ENCODE data around the gene SYNGR3. TPM values are rescaled to one million over a fixed set of nuclear protein-coding genes. Genes with fewer than 3 reads are reported as not detected.

Gene SYNGR3
- total and polyA plus RNA-seq, 2 experiments from 2014 or later, result 21.8 to 27.2 TPM

GRCh38 chr16:1968146-1968953, 21.4 kb upstream of the SYNGR3 start:
- no peak overlapping the region for H3K4me3 ChIP-seq
- TF ChIP-seq, protein P1, sequence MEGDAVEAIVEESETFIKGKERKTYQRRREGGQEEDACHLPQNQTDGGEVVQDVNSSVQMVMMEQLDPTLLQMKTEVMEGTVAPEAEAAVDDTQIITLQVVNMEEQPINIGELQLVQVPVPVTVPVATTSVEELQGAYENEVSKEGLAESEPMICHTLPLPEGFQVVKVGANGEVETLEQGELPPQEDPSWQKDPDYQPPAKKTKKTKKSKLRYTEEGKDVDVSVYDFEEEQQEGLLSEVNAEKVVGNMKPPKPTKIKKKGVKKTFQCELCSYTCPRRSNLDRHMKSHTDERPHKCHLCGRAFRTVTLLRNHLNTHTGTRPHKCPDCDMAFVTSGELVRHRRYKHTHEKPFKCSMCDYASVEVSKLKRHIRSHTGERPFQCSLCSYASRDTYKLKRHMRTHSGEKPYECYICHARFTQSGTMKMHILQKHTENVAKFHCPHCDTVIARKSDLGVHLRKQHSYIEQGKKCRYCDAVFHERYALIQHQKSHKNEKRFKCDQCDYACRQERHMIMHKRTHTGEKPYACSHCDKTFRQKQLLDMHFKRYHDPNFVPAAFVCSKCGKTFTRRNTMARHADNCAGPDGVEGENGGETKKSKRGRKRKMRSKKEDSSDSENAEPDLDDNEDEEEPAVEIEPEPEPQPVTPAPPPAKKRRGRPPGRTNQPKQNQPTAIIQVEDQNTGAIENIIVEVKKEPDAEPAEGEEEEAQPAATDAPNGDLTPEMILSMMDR (IDR thresholded peaks at IDR 0.05; ENCODE audit: low read depth, low read length), result no peak

DNA sequence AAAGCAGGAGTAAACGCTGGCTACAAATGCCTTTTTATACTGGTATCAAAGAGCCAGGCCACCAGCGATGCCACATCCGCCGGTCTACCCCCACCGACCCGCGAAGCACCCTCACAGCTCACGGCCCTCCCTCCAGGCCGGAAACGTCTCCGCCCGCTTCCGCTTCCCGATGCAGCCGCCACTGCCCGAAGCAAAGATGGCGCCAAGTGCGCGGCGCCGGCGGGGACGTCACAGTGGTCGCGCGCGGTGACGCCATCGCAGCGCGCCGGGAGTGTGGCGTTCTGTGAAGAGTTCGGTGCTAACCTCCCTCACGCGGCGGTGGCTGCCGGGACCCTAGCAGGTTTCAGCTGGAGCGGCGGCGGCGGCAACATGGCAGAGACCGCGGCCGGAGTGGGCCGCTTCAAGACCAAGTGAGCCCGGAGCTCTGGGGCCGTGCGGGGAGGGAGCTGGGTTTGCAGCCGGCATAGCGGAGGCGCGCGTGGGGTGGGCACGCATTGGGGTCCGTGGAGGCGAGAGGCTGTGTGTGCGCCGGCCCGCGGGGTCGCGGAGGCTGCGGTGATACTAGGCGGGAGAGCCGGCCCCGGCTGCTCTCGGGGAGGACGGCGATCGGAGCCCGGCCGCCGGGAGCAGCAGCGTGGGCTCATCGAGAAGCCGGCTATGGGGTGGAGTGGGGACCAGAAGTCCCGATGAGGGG, 17.8 kb upstream of the SYNGR3 start, which contains the start of gene TBL3:
TSS of gene TBL3 (plus strand) at position 258 of the 694 bp plus-strand sequence. CDS start at position 370, 112 bp downstream.
- TF ChIP-seq, protein P1 (IDR thresholded peaks at IDR 0.05; ENCODE audit: low read depth, low read length), result no peak
- peaks cover 11% of the 10 kb centered on the region for H3K36me3 ChIP-seq
- no peaks in the 10 kb centered on the region for H3K9me3 ChIP-seq (ENCODE audit: low read depth)
- peaks cover 5% of the 10 kb centered on the region for H3K4me1 ChIP-seq (ENCODE audit: low read depth)
- H3K27me3 ChIP-seq, result no peaks in the 10 kb centered on the region
- DNase-seq (ENCODE audit: low read depth in 1 of 2, low spot score in 1 of 2), result peak; percentile 93 to 97
- peak within 1 kb of the TSS; percentile 78 for H3K4me3 ChIP-seq
- H3K27ac ChIP-seq, result peak within 1 kb of the TSS; percentile 70

More at GRCh38 chr16:1968146-1968953, 21.4 kb upstream of the SYNGR3 start:
- H3K36me3 ChIP-seq, result no peaks in the 10 kb centered on the region
- peaks cover 13% of the 10 kb centered on the region for H3K4me1 ChIP-seq (ENCODE audit: low read depth)
- no peak for DNase-seq (ENCODE audit: low read depth in 1 of 2, low spot score in 1 of 2)
- no peaks in the 10 kb centered on the region for H3K27me3 ChIP-seq
- no peaks in the 10 kb centered on the region for H3K9me3 ChIP-seq (ENCODE audit: low read depth)
- no peak overlapping the region for H3K27ac ChIP-seq

DNA sequence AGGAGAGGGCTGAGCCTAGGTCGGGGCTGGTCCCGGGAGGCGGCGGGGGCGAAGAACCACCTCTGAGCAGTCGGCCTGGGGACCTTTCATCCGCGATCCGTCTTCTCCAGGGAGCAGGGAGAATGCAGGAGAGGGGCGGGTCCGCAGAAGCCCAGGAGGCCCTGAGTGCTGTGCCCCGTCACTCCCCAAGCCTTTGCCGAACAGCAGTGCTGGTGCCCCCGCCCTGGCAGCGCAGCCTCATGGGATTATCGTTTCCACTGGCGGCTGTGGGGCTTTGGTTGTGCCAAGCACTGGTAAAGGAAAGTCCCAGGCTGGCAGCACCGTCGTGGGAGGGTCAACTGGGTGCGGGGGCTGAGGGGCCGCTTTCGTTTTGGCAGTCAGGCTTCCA, 17.3 kb upstream of the SYNGR3 start:
- DNase-seq (ENCODE audit: low read depth in 1 of 2, low spot score in 1 of 2), result no peak

GRCh38 chr16:1973461-1974156, 16.2 kb upstream of the SYNGR3 start:
- TF ChIP-seq, protein P1 (IDR thresholded peaks at IDR 0.05; ENCODE audit: low read depth, low read length), result no peak
- Histone ChIP-seq H3K36me3 (peaks cover 15% of the 10 kb centered on the region), H3K27ac (no peak overlapping the region), H3K9me3 (ENCODE audit: low read depth) (no peaks in the 10 kb centered on the region), H3K4me3 (no peak overlapping the region), H3K27me3 (peaks cover 9% of the 10 kb centered on the region), H3K4me1 (ENCODE audit: low read depth) (peaks cover 5% of the 10 kb centered on the region)
- no peak for DNase-seq (ENCODE audit: low read depth in 1 of 2, low spot score in 1 of 2)

More for the DNA sequence above, 17.3 kb upstream of the SYNGR3 start:
- H3K27me3 ChIP-seq, result no peaks in the 10 kb centered on the region
- no peaks in the 10 kb centered on the region for H3K9me3 ChIP-seq (ENCODE audit: low read depth)
- H3K27ac ChIP-seq, result no peak overlapping the region
- peaks cover 5% of the 10 kb centered on the region for H3K4me1 ChIP-seq (ENCODE audit: low read depth)
- H3K36me3 ChIP-seq, result peaks cover 15% of the 10 kb centered on the region
- H3K4me3 ChIP-seq, result peak overlapping the region; percentile 78
- TF ChIP-seq, protein P1 (IDR thresholded peaks at IDR 0.05; ENCODE audit: low read depth, low read length), result no peak
